DND-41 (cell line): ENCODE results near the gene TEX36.

Source experiments
- ATAC-seq: fragments of 200-7000 bp; cut with Tn5 transposase; 3 replicates; pipeline ENCODE4 v1.9.1; 2021; ENCODE audit warnings: low read depth; ENCODE audit not compliant: insufficient read depth
- DNase-seq: peaks from one replicate; pipeline ENCODE4 v3.0.0-alpha.2; 2020
- H2AFZ ChIP-seq: 2 replicates; pipeline ENCODE4 v1.6.0; 2012; ENCODE audit warnings: low read depth, low read length
- H3K27ac ChIP-seq: 2 replicates; pipeline ENCODE4 v1.5.1; 2012; ENCODE audit warnings: low read length, inconsistent platforms
- H3K27me3 ChIP-seq: fragments of 200-600 bp; sonication (generic); 2 replicates; pipeline ENCODE4 v1.6.0; 2012; ENCODE audit warnings: low read length, mild to moderate bottlenecking, inconsistent platforms; ENCODE audit not compliant: insufficient read depth, poor library complexity
- H3K36me3 ChIP-seq: 2 replicates; pipeline ENCODE4 v1.5.1; 2012; ENCODE audit warnings: low read length, inconsistent platforms; ENCODE audit not compliant: insufficient read depth
- H3K4me1 ChIP-seq: 2 replicates; pipeline ENCODE4 v1.5.1; 2012; ENCODE audit warnings: mild to moderate bottlenecking, low read length; ENCODE audit not compliant: insufficient read depth
- H3K4me2 ChIP-seq: 2 replicates; pipeline ENCODE4 v1.6.0; 2012; ENCODE audit warnings: mild to moderate bottlenecking, moderate library complexity, low read length, inconsistent platforms; ENCODE audit not compliant: insufficient read depth
- H3K4me3 ChIP-seq, 2 experiments: fragments of 200-600 bp in 1 of 2; shearing (Covaris generic) in 1 of 2; 2 replicates each; pipeline ENCODE4 v1.5.1; 2012 to 2016; ENCODE audit warnings: inconsistent platforms in 2 of 2, low read length in 2 of 2, mild to moderate bottlenecking in 2 of 2, low read depth in 1 of 2, moderate library complexity in 1 of 2
- H3K79me2 ChIP-seq: 2 replicates; pipeline ENCODE4 v1.6.0; 2012; ENCODE audit warnings: low read length, inconsistent platforms; ENCODE audit not compliant: insufficient read depth
- H3K9ac ChIP-seq: 2 replicates; pipeline ENCODE4 v1.6.0; 2012; ENCODE audit warnings: low read depth, mild to moderate bottlenecking, inconsistent platforms, low read length, moderate library complexity
- H3K9me3 ChIP-seq: 2 replicates; pipeline ENCODE4 v1.5.1; 2012; ENCODE audit warnings: low read length, moderate library complexity, mild to moderate bottlenecking, inconsistent platforms; ENCODE audit not compliant: insufficient read depth, severe bottlenecking
- H4K20me1 ChIP-seq: 2 replicates; pipeline ENCODE4 v1.6.0; 2012; ENCODE audit warnings: low read length; ENCODE audit not compliant: insufficient read depth
- EZH2 ChIP-seq: IDR thresholded peaks from 3 replicates; pipeline ENCODE4 v1.6.1; 2012; ENCODE audit warnings: borderline replicate concordance, low read depth, mild to moderate bottlenecking, moderate library complexity, low read length, inconsistent platforms; ENCODE audit not compliant: severe bottlenecking
- TF ChIP-seq, protein P1 (sequence below): IDR thresholded peaks from 2 replicates; pipeline ENCODE4 v1.5.1; 2012; ENCODE audit warnings: borderline replicate concordance, low read length, moderate library complexity, mild to moderate bottlenecking; ENCODE audit not compliant: poor library complexity, severe bottlenecking; ENCODE audit errors: extremely low read depth

Gene TEX36

GRCh38 chr10:125707541-125708468, 24.8 kb upstream of the TEX36 start:
- no peak for TF ChIP-seq EZH2
- TF ChIP-seq, protein P1, sequence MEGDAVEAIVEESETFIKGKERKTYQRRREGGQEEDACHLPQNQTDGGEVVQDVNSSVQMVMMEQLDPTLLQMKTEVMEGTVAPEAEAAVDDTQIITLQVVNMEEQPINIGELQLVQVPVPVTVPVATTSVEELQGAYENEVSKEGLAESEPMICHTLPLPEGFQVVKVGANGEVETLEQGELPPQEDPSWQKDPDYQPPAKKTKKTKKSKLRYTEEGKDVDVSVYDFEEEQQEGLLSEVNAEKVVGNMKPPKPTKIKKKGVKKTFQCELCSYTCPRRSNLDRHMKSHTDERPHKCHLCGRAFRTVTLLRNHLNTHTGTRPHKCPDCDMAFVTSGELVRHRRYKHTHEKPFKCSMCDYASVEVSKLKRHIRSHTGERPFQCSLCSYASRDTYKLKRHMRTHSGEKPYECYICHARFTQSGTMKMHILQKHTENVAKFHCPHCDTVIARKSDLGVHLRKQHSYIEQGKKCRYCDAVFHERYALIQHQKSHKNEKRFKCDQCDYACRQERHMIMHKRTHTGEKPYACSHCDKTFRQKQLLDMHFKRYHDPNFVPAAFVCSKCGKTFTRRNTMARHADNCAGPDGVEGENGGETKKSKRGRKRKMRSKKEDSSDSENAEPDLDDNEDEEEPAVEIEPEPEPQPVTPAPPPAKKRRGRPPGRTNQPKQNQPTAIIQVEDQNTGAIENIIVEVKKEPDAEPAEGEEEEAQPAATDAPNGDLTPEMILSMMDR = no peak
- no peak overlapping the region for H3K4me2 ChIP-seq

DNA sequence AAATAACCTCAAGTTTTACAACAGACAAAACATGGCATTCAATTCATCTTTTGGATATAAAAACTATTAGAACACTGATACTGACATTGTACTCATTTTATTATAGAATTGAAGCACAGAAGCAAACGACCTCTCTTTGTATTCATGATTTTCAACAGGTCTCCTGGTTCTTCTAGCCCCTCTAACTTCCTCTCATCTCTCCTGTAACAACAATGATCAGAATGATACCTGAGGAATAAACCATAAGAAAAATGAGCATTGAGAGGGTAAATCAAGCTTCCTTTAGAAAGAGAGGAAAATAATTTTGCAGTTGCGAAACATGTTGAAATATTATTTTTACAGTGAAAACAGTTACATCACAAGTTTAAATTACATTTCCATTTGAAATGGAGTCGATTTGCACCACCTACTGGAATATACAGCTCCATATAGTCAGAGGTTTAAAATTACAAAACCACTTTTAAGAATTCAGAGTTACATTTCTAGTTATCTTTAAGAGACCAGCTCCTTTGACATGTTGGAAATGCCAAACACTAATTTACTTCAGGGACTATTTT, 17.5 kb upstream of the TEX36 start:
- H3K27me3 ChIP-seq = no peaks in the 10 kb centered on the region
- TF ChIP-seq, protein P1 = peak; percentile 8
- TF ChIP-seq EZH2 = no peak
- ATAC-seq = no peak
- no peak overlapping the region for H2AFZ ChIP-seq
- H3K9me3 ChIP-seq = no peaks in the 10 kb centered on the region
- H3K79me2 ChIP-seq = no peaks in the 10 kb centered on the region
- H3K9ac ChIP-seq = no peak overlapping the region
- DNase-seq = no peak
- no peak overlapping the region for H3K27ac ChIP-seq
- no peak overlapping the region for H3K4me2 ChIP-seq
- no peaks in the 10 kb centered on the region for H4K20me1 ChIP-seq
- H3K4me1 ChIP-seq = no peaks in the 10 kb centered on the region
- H3K36me3 ChIP-seq = no peaks in the 10 kb centered on the region
- no peak overlapping the region for H3K4me3 ChIP-seq

More at GRCh38 chr10:125707541-125708468, 24.8 kb upstream of the TEX36 start:
- Histone ChIP-seq H3K4me1 (no peaks in the 10 kb centered on the region), H4K20me1 (no peaks in the 10 kb centered on the region), H2AFZ (no peak overlapping the region), H3K36me3 (no peaks in the 10 kb centered on the region), H3K9ac (no peak overlapping the region), H3K4me3 (no peak overlapping the region), H3K27me3 (peaks cover 6% of the 10 kb centered on the region), H3K27ac (no peak overlapping the region), H3K9me3 (no peaks in the 10 kb centered on the region), H3K79me2 (no peaks in the 10 kb centered on the region)
- DNase-seq (no peak), ATAC-seq (no peak)

GRCh38 chr10:125699562-125700143, 16.7 kb upstream of the TEX36 start:
- no peaks in the 10 kb centered on the region for H3K79me2 ChIP-seq
- no peaks in the 10 kb centered on the region for H3K27me3 ChIP-seq
- H3K27ac ChIP-seq = no peak overlapping the region
- no peaks in the 10 kb centered on the region for H3K9me3 ChIP-seq
- H3K9ac ChIP-seq = no peak overlapping the region
- TF ChIP-seq, protein P1 = no peak
- no peak for TF ChIP-seq EZH2
- no peak overlapping the region for H3K4me3 ChIP-seq
- no peak for DNase-seq
- no peak overlapping the region for H3K4me2 ChIP-seq
- no peak for ATAC-seq
- no peaks in the 10 kb centered on the region for H3K4me1 ChIP-seq
- H3K36me3 ChIP-seq = no peaks in the 10 kb centered on the region
- H2AFZ ChIP-seq = no peak overlapping the region
- no peaks in the 10 kb centered on the region for H4K20me1 ChIP-seq
